HL-60 (cell line): ENCODE measurements around the gene PLD5.

Source experiments
- CTCF ChIP-seq: IDR thresholded peaks from one replicate; pipeline ENCODE4 v1.5.1; 2011; ENCODE audit warnings: low read length, control low read depth, inconsistent platforms; ENCODE audit not compliant: insufficient read depth
- GABPA ChIP-seq: IDR thresholded peaks from 2 replicates; pipeline ENCODE4 v1.6.1; 2012; ENCODE audit warnings: low read depth
- POLR2AphosphoS5 ChIP-seq: IDR thresholded peaks from 2 replicates; pipeline ENCODE4 v1.6.1; 2012; ENCODE audit warnings: low read depth
- SPI1 ChIP-seq: IDR thresholded peaks from 2 replicates; pipeline ENCODE4 v1.6.1; 2012; ENCODE audit warnings: low read depth, mild to moderate bottlenecking, borderline replicate concordance
- TF ChIP-seq, protein P1 (sequence below): IDR thresholded peaks from 2 replicates; pipeline ENCODE4 v1.6.1; 2012; ENCODE audit warnings: low read depth; ENCODE audit not compliant: insufficient replicate concordance

DNA sequence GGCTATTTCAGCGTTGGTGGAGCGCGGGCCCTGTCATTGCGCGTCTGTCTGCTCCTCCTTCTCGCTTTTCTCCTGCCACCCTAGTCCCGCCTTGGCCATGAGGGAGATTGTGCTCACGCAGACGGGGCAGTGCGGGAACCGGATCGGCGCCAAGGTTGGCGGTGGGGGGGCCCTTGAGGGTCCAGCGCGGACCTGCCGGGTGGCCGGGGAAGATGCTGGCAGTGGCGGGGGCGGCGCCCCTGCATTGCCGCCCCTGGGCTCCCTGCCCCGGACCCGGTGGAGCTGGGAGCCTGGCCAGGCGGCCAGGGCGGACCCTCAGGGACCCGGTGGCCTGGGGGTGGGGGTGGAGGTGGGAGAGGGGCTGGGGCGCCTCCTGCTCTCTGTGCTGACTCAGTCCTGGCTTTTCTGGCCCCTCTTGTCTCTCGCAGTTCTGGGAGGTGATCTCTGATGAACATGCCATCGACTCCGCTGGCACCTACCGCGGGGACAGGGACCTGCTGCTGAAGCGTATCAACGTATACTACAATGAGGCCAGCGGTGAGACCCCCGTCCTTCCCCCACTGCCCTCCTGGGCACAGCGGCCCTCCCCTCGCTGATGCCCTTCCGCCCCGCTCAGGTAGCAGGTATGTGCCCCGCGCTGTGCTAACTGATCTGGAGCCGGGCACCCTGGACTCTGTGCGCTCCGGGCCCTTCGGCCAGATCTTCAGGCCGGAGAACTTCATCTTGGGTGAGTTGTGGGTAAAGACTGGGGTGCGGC lies 467.3 kb downstream of the PLD5 start:
- TF ChIP-seq GABPA (no peak), CTCF (no peak), POLR2AphosphoS5 (no peak), SPI1 (no peak)
- TF ChIP-seq, protein P1, sequence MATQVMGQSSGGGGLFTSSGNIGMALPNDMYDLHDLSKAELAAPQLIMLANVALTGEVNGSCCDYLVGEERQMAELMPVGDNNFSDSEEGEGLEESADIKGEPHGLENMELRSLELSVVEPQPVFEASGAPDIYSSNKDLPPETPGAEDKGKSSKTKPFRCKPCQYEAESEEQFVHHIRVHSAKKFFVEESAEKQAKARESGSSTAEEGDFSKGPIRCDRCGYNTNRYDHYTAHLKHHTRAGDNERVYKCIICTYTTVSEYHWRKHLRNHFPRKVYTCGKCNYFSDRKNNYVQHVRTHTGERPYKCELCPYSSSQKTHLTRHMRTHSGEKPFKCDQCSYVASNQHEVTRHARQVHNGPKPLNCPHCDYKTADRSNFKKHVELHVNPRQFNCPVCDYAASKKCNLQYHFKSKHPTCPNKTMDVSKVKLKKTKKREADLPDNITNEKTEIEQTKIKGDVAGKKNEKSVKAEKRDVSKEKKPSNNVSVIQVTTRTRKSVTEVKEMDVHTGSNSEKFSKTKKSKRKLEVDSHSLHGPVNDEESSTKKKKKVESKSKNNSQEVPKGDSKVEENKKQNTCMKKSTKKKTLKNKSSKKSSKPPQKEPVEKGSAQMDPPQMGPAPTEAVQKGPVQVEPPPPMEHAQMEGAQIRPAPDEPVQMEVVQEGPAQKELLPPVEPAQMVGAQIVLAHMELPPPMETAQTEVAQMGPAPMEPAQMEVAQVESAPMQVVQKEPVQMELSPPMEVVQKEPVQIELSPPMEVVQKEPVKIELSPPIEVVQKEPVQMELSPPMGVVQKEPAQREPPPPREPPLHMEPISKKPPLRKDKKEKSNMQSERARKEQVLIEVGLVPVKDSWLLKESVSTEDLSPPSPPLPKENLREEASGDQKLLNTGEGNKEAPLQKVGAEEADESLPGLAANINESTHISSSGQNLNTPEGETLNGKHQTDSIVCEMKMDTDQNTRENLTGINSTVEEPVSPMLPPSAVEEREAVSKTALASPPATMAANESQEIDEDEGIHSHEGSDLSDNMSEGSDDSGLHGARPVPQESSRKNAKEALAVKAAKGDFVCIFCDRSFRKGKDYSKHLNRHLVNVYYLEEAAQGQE = no peak
